Measurements from ENCODE around the gene EHD1.

GRCh38 chr11:64845129-64845775, 33.2 kb downstream of the EHD1 start:
- TF ChIP-seq, protein P1, sequence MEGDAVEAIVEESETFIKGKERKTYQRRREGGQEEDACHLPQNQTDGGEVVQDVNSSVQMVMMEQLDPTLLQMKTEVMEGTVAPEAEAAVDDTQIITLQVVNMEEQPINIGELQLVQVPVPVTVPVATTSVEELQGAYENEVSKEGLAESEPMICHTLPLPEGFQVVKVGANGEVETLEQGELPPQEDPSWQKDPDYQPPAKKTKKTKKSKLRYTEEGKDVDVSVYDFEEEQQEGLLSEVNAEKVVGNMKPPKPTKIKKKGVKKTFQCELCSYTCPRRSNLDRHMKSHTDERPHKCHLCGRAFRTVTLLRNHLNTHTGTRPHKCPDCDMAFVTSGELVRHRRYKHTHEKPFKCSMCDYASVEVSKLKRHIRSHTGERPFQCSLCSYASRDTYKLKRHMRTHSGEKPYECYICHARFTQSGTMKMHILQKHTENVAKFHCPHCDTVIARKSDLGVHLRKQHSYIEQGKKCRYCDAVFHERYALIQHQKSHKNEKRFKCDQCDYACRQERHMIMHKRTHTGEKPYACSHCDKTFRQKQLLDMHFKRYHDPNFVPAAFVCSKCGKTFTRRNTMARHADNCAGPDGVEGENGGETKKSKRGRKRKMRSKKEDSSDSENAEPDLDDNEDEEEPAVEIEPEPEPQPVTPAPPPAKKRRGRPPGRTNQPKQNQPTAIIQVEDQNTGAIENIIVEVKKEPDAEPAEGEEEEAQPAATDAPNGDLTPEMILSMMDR (conservative IDR thresholded peaks at IDR 0.05): no peak
- TF ChIP-seq EZH2 (IDR thresholded peaks at IDR 0.05; ENCODE audit: low read depth): no peak

All from PC-9 (cell line).